MM.1S (cell line): ENCODE measurements around the gene RABGEF1.

ENCODE experiments used
- DNase-seq: peaks from one replicate; pipeline ENCODE4 v3.0.0-alpha.2; 2015
- H2AFZ ChIP-seq: fragments of 300-600 bp; sonication (generic); 2 replicates; pipeline ENCODE4 v1.6.0; 2016; ENCODE audit warnings: antibody characterized with exemption, low read length
- H3F3A ChIP-seq: fragments of 300-600 bp; sonication (generic); 2 replicates; pipeline ENCODE4 v1.6.1; 2016; ENCODE audit warnings: mild to moderate bottlenecking, antibody characterized with exemption, low read length, moderate library complexity, mixed read lengths; ENCODE audit not compliant: insufficient read depth
- H3K27ac ChIP-seq: fragments of 300-600 bp; sonication (generic); 2 replicates; pipeline ENCODE4 v1.5.1; 2016; ENCODE audit warnings: mild to moderate bottlenecking, low read length
- H3K27me3 ChIP-seq: fragments of 300-600 bp; sonication (generic); replicated peaks from 2 replicates; pipeline ENCODE4 v1.6.0; 2016; ENCODE audit warnings: low read length; ENCODE audit not compliant: insufficient read depth
- H3K36me3 ChIP-seq: fragments of 300-600 bp; sonication (generic); replicated peaks from 2 replicates; pipeline ENCODE4 v1.6.1; 2016; ENCODE audit warnings: mild to moderate bottlenecking, low read length, mixed read lengths; ENCODE audit not compliant: insufficient read depth
- H3K4me1 ChIP-seq: fragments of 300-600 bp; sonication (generic); 2 replicates; pipeline ENCODE4 v1.6.1; 2016; ENCODE audit warnings: low read length, mixed read lengths
- H3K4me2 ChIP-seq: fragments of 300-600 bp; sonication (generic); 2 replicates; pipeline ENCODE4 v1.6.0; 2016; ENCODE audit warnings: low read depth, low read length
- H3K4me3 ChIP-seq: fragments of 300-600 bp; sonication (generic); 2 replicates; pipeline ENCODE4 v1.5.1; 2016; ENCODE audit warnings: low read length, mixed read lengths
- H3K79me2 ChIP-seq: fragments of 300-600 bp; sonication (generic); 2 replicates; pipeline ENCODE4 v1.6.1; 2016; ENCODE audit warnings: mixed run types, low read length, mixed read lengths
- H3K9ac ChIP-seq: fragments of 300-600 bp; sonication (generic); 2 replicates; pipeline ENCODE4 v1.6.1; 2016; ENCODE audit warnings: low read length, mixed read lengths
- H3K9me2 ChIP-seq: fragments of 300-600 bp; sonication (generic); replicated peaks from 2 replicates; pipeline ENCODE4 v1.6.1; 2016; ENCODE audit warnings: mild to moderate bottlenecking, low read length, mixed read lengths; ENCODE audit not compliant: insufficient read depth
- H3K9me3 ChIP-seq: fragments of 300-600 bp; sonication (generic); replicated peaks from 2 replicates; pipeline ENCODE4 v1.6.1; 2016; ENCODE audit warnings: mild to moderate bottlenecking, low read length, mixed read lengths; ENCODE audit not compliant: insufficient read depth
- H4K20me1 ChIP-seq: fragments of 300-600 bp; sonication (generic); 2 replicates; pipeline ENCODE4 v1.6.1; 2016; ENCODE audit warnings: mild to moderate bottlenecking, low read length, moderate library complexity, mixed read lengths; ENCODE audit not compliant: insufficient read depth
- CTCF ChIP-seq: fragments of 300-600 bp; sonication (generic); IDR thresholded peaks from 2 replicates; pipeline ENCODE4 v1.5.1; 2016; ENCODE audit warnings: antibody characterized with exemption, low read length, mixed read lengths
- EZH2 ChIP-seq: fragments of 300-600 bp; sonication (generic); optimal IDR thresholded peaks from 2 replicates; pipeline ENCODE3; 2017; ENCODE audit warnings: low read depth, mild to moderate bottlenecking, antibody characterized with exemption, low read length, mixed read lengths
- EZH2phosphoT487 ChIP-seq: fragments of 300-600 bp; sonication (generic); IDR thresholded peaks from 2 replicates; pipeline ENCODE4 v1.6.1; 2018; ENCODE audit warnings: antibody characterized with exemption, low read length

The RABGEF1 gene

GRCh38 chr7:66790725-66791124, 50.2 kb downstream of the RABGEF1 start:
- Histone ChIP-seq H3K4me1 (no peaks in the 10 kb centered on the region), H2AFZ (no peak overlapping the region), H3K27ac (no peak overlapping the region), H3K9ac (no peak overlapping the region), H3F3A (no peaks in the 10 kb centered on the region), H4K20me1 (no peaks in the 10 kb centered on the region), H3K4me3 (no peak overlapping the region), H3K36me3 (no peaks in the 10 kb centered on the region), H3K4me2 (no peak overlapping the region), H3K79me2 (no peaks in the 10 kb centered on the region), H3K27me3 (no peaks in the 10 kb centered on the region), H3K9me2 (no peaks in the 10 kb centered on the region), H3K9me3 (no peaks in the 10 kb centered on the region)
- no peak for DNase-seq
- no peak for TF ChIP-seq EZH2phosphoT487
- TF ChIP-seq CTCF = no peak
- no peak for TF ChIP-seq EZH2

GRCh38 chr7:66800591-66800990, 60.1 kb downstream of the RABGEF1 start:
- Histone ChIP-seq H2AFZ (no peak overlapping the region), H3K9ac (no peak overlapping the region), H3K9me2 (no peaks in the 10 kb centered on the region), H3K4me3 (no peak overlapping the region), H3F3A (no peaks in the 10 kb centered on the region), H3K79me2 (no peaks in the 10 kb centered on the region), H3K27me3 (no peaks in the 10 kb centered on the region), H3K4me1 (no peaks in the 10 kb centered on the region), H3K27ac (no peak overlapping the region), H4K20me1 (no peaks in the 10 kb centered on the region), H3K36me3 (no peaks in the 10 kb centered on the region), H3K4me2 (no peak overlapping the region), H3K9me3 (no peaks in the 10 kb centered on the region)
- TF ChIP-seq EZH2phosphoT487 = no peak
- no peak for DNase-seq

- Histone ChIP-seq H4K20me1 (no peaks in the 10 kb centered on the region), H3K36me3 (no peaks in the 10 kb centered on the region; the same call in 1 of the 2 replicates), H3K4me2 (no peak overlapping the region), H3K4me3 (no peak overlapping the region), H3K27me3 (no peaks in the 10 kb centered on the region), H3K27ac (no peak overlapping the region), H2AFZ (no peak overlapping the region), H3K79me2 (no peaks in the 10 kb centered on the region), H3F3A (no peaks in the 10 kb centered on the region), H3K9ac (no peak overlapping the region), H3K9me3 (no peaks in the 10 kb centered on the region), H3K9me2 (no peaks in the 10 kb centered on the region), H3K4me1 (no peaks in the 10 kb centered on the region)
- no peak for DNase-seq
- TF ChIP-seq CTCF (no peak), EZH2 (no peak), EZH2phosphoT487 (no peak)
Observed at GRCh38 chr7:66804001-66804400, 63.5 kb downstream of the RABGEF1 start.

GRCh38 chr7:66807736-66808135, 67.2 kb downstream of the RABGEF1 start:
- Histone ChIP-seq H3K9me2 (no peaks in the 10 kb centered on the region), H3K4me2 (no peak overlapping the region), H3K4me3 (no peak overlapping the region), H4K20me1 (no peaks in the 10 kb centered on the region), H3K79me2 (no peaks in the 10 kb centered on the region), H3K9me3 (no peaks in the 10 kb centered on the region), H3K4me1 (no peaks in the 10 kb centered on the region), H2AFZ (no peak overlapping the region), H3K9ac (no peak overlapping the region), H3K27ac (no peak overlapping the region), H3K27me3 (no peaks in the 10 kb centered on the region), H3K36me3 (no peaks in the 10 kb centered on the region; the same call in 1 of the 2 replicates), H3F3A (no peaks in the 10 kb centered on the region)
- no peak for DNase-seq
- TF ChIP-seq CTCF = no peak
